Measurements from ENCODE around the gene CPA1.

GRCh38 chr7:130371046-130371445 is 9.2 kb upstream of the CPA1 start:
- TF ChIP-seq ARNT (IDR thresholded peaks at IDR 0.05) (no peak), GTF2F1 (IDR thresholded peaks at IDR 0.05; ENCODE audit: low read depth, low read length) (no peak), U2AF2 (optimal IDR thresholded peaks at IDR 0.05; ENCODE audit: low read depth, low read length) (no peak), ATF3 (IDR thresholded peaks at IDR 0.05) (no peak), ATF3 (CRISPR knock-in tag; conservative IDR thresholded peaks at IDR 0.05) (no peak)

Data from K562 (cell line).